H9 (cell line): ENCODE data around the gene APRT. TPM values are rescaled to one million over a fixed set of nuclear protein-coding genes. Genes with fewer than 3 reads are reported as not detected.

Experiments used
- DNase-seq: peaks from one replicate; pipeline ENCODE4 v3.0.0-alpha.2; 2017
- H2AFZ ChIP-seq: one replicate; pipeline ENCODE4 v1.6.1; 2013; ENCODE audit warnings: mild to moderate bottlenecking, low read length, control low read depth, moderate library complexity
- H2AK5ac ChIP-seq: 2 replicates; pipeline ENCODE4 v1.6.1; 2013; ENCODE audit warnings: low read length, control low read depth, mixed read lengths; ENCODE audit not compliant: insufficient read length
- H2BK120ac ChIP-seq: one replicate; pipeline ENCODE4 v1.6.1; 2013; ENCODE audit warnings: low read depth, mild to moderate bottlenecking, low read length, control low read depth, inconsistent platforms; ENCODE audit not compliant: poor library complexity, severe bottlenecking
- H2BK12ac ChIP-seq: 2 replicates; pipeline ENCODE4 v1.6.1; 2013; ENCODE audit warnings: low read length, control low read depth, mixed read lengths, low read depth; ENCODE audit not compliant: insufficient read length
- H2BK15ac ChIP-seq: 2 replicates; pipeline ENCODE4 v1.6.1; 2013; ENCODE audit warnings: low read depth, low read length, control low read depth
- H2BK20ac ChIP-seq: one replicate; pipeline ENCODE4 v1.6.1; 2013; ENCODE audit warnings: low read depth, mild to moderate bottlenecking, low read length, control low read depth, inconsistent platforms; ENCODE audit not compliant: poor library complexity, severe bottlenecking
- H2BK5ac ChIP-seq: 2 replicates; pipeline ENCODE4 v1.6.1; 2013; ENCODE audit warnings: low read length, control low read depth, mixed read lengths; ENCODE audit not compliant: insufficient read length
- H3K14ac ChIP-seq: 2 replicates; pipeline ENCODE4 v1.6.1; 2013; ENCODE audit warnings: low read length, control low read depth; ENCODE audit not compliant: insufficient read depth
- H3K18ac ChIP-seq: 2 replicates; pipeline ENCODE4 v1.6.1; 2013; ENCODE audit warnings: low read depth, mild to moderate bottlenecking, mixed read lengths, low read length, control low read depth; ENCODE audit not compliant: insufficient read length
- H3K23ac ChIP-seq: 2 replicates; pipeline ENCODE4 v1.6.1; 2013; ENCODE audit warnings: low read length, control low read depth, mixed read lengths, low read depth; ENCODE audit not compliant: insufficient read length
- H3K23me2 ChIP-seq: 2 replicates; pipeline ENCODE4 v1.6.1; 2013; ENCODE audit warnings: low read depth, mild to moderate bottlenecking, mixed read lengths, low read length, control low read depth; ENCODE audit not compliant: insufficient read length, poor library complexity, severe bottlenecking
- H3K27ac ChIP-seq: 2 replicates; pipeline ENCODE4 v1.5.1; 2013; ENCODE audit warnings: low read length, control low read depth, mixed read lengths, low read depth; ENCODE audit not compliant: insufficient read length
- H3K27me3 ChIP-seq: 2 replicates; pipeline ENCODE4 v1.6.1; 2013; ENCODE audit warnings: low read length, control low read depth, inconsistent platforms; ENCODE audit not compliant: insufficient read depth
- H3K4ac ChIP-seq: 2 replicates; pipeline ENCODE4 v1.6.1; 2013; ENCODE audit warnings: low read depth, mild to moderate bottlenecking, control low read depth, inconsistent platforms, low read length, moderate library complexity
- H3K4me1 ChIP-seq: 2 replicates; pipeline ENCODE4 v1.6.1; 2013; ENCODE audit warnings: low read length, control low read depth, inconsistent platforms; ENCODE audit not compliant: insufficient read depth
- H3K4me2 ChIP-seq: 2 replicates; pipeline ENCODE4 v1.6.1; 2013; ENCODE audit warnings: low read length, control low read depth, mixed read lengths; ENCODE audit not compliant: insufficient read length, insufficient read depth
- H3K56ac ChIP-seq: 2 replicates; pipeline ENCODE4 v1.6.1; 2013; ENCODE audit warnings: low read depth, mild to moderate bottlenecking, mixed read lengths, low read length, control low read depth; ENCODE audit not compliant: insufficient read length
- H3K79me1 ChIP-seq: 2 replicates; pipeline ENCODE4 v1.6.1; 2013; ENCODE audit warnings: low read depth, mild to moderate bottlenecking, moderate library complexity, low read length, control low read depth, inconsistent platforms; ENCODE audit not compliant: insufficient read depth, poor library complexity, severe bottlenecking
- H3K79me2 ChIP-seq: 2 replicates; pipeline ENCODE4 v1.6.1; 2013; ENCODE audit warnings: low read length, control low read depth, inconsistent platforms; ENCODE audit not compliant: insufficient read depth
- H3K9ac ChIP-seq: 2 replicates; pipeline ENCODE4 v1.6.1; 2013; ENCODE audit warnings: low read length, control low read depth, mixed read lengths; ENCODE audit not compliant: insufficient read length; ENCODE audit errors: extremely low read depth
- H3K9me3 ChIP-seq: one replicate; pipeline ENCODE4 v1.6.1; 2013; ENCODE audit warnings: low read depth, low read length, inconsistent platforms; ENCODE audit not compliant: control insufficient read depth
- H3T11ph ChIP-seq: one replicate; pipeline ENCODE4 v1.6.1; 2013; ENCODE audit warnings: mild to moderate bottlenecking, low read length, control low read depth, inconsistent platforms
- H4K20me1 ChIP-seq: one replicate; pipeline ENCODE4 v1.6.1; 2013; ENCODE audit not compliant: control insufficient read depth, insufficient read length, insufficient read depth
- H4K5ac ChIP-seq: 2 replicates; pipeline ENCODE4 v1.6.1; 2013; ENCODE audit warnings: low read depth, mild to moderate bottlenecking, mixed read lengths, low read length, control low read depth; ENCODE audit not compliant: insufficient read length
- H4K8ac ChIP-seq: replicated peaks from 2 replicates; pipeline ENCODE4 v1.6.1; 2013; ENCODE audit warnings: low read length, control low read depth, mixed read lengths, low read depth; ENCODE audit not compliant: insufficient read length
- H4K91ac ChIP-seq: 2 replicates; pipeline ENCODE4 v1.6.1; 2013; ENCODE audit warnings: low read depth, mild to moderate bottlenecking, moderate library complexity, mixed read lengths, low read length, control low read depth; ENCODE audit not compliant: insufficient read length
- H3K27ac Mint-ChIP-seq, 3 experiments: 2 replicates in 2 of 3; 3 replicates in 1 of 3; pipeline ENCODE4 v1.8.0; 2020 to 2021; ENCODE audit warnings: mixed read lengths in 3 of 3, mild to moderate bottlenecking in 1 of 3, moderate library complexity in 1 of 3
- H3K27me3 Mint-ChIP-seq: 2 replicates; pipeline ENCODE4 v1.8.0; 2021; ENCODE audit warnings: low read depth, mild to moderate bottlenecking, moderate library complexity, mixed read lengths
- H3K36me3 Mint-ChIP-seq, 3 experiments: 2 replicates in 2 of 3; 3 replicates in 1 of 3; pipeline ENCODE4 v1.8.0; 2020 to 2021; ENCODE audit warnings: low read depth in 3 of 3, mixed read lengths in 3 of 3; ENCODE audit not compliant: insufficient read depth in 1 of 3
- H3K4me1 Mint-ChIP-seq, 2 experiments: 2 replicates each; pipeline ENCODE4 v1.8.0; 2020; ENCODE audit warnings: mixed read lengths in 2 of 2
- H3K4me3 Mint-ChIP-seq, 2 experiments: 2 replicates in 1 of 2; 3 replicates in 1 of 2; pipeline ENCODE4 v1.8.0; 2020 to 2021; ENCODE audit warnings: mild to moderate bottlenecking in 2 of 2, mixed read lengths in 2 of 2, moderate library complexity in 1 of 2
- H3K9me3 Mint-ChIP-seq, 2 experiments: 2 replicates in 1 of 2; 3 replicates in 1 of 2; pipeline ENCODE4 v1.8.0; 2020; ENCODE audit warnings: mild to moderate bottlenecking in 2 of 2, mixed read lengths in 2 of 2, moderate library complexity in 1 of 2
- WGBS: extraction: QIAGEN DNeasy Blood & Tissue Kit; methylation state at CpG from one replicate; pipeline ENCODE4 v1.1.7; 2013; ENCODE audit warnings: missing lambda C conversion rate, low lambda C conversion rate, mixed read lengths; ENCODE audit not compliant: insufficient read length; ENCODE audit errors: extremely low coverage; 5-methylcytosine and 5-hydroxymethylcytosine counted together
- total RNA-seq: library from RNA; stranded (reverse); gene quantifications from 2 replicates; pipeline ENCODE4 v1.2.1, GENCODE V29; 2021
- TF ChIP-seq, protein P1 (sequence below): fragments of 200-600 bp; sonication (generic); conservative IDR thresholded peaks from 3 replicates; pipeline ENCODE4 v1.8.0; 2021; ENCODE audit warnings: antibody characterized with exemption, mild to moderate bottlenecking

APRT gene
- total RNA-seq, 1 experiment from 2014 or later, result 246 TPM

DNA sequence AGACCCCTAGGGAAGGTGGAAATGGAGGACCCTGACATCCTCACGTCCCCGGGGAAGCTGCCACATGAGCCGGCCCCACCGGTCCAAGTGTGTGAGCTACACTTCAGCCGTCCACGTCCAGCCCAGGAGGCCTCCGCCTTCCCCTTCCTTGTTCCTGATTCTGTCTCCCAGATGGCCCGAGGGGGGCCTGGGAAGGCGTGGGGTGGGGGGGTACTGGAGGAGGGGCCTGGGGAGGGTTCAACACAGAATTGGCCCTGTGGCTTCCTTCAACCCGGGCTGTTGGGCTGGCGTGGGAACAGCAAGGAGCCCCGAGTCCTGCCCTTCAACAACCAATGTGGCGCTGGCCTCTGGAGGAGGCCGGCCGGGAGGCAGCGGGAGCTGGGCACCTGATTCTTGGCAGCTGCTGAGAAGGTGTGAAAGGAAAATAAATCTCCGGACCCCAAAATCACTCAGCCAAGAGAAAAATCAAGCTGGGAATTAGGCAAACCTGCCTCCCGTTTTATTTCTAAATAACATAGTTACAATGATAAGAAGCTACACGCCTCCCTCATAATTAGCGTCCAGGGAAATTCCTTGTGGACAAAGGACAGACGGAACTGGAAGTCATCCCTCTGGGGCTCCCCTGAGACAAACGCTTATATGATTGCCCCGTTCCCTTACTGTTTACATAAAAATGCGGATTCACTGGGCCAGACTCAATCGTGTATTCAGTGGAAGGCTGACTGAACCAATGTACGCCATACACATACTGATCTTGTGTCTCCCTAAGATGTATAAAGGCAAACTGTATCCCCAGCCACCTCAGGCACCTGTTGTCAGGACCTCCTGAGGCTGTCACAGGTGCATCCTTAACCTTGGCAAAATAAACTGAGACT lies 1.8 kb upstream of the APRT start:
- H3K27me3 ChIP-seq, result no peaks in the 10 kb centered on the region
- no peak overlapping the region for H3T11ph ChIP-seq
- H4K8ac ChIP-seq, result no peak overlapping the region
- H4K91ac ChIP-seq, result no peak overlapping the region
- no peaks in the 10 kb centered on the region; the same call in 1 of the 2 replicates for H3K27me3 Mint-ChIP-seq
- peaks cover 7 to 25% (median 17%) of the 10 kb centered on the region in 3 experiments; a peak in 6 of 7 replicates for H3K36me3 Mint-ChIP-seq
- H3K9ac ChIP-seq, result no peak overlapping the region
- H2AFZ ChIP-seq, result no peak overlapping the region
- no peak overlapping the region for H2AK5ac ChIP-seq
- no peak overlapping the region for H2BK5ac ChIP-seq
- no peaks in the 10 kb centered on the region for H3K4me1 ChIP-seq
- no peak overlapping the region for H2BK20ac ChIP-seq
- H4K5ac ChIP-seq, result no peak overlapping the region
- H2BK120ac ChIP-seq, result no peak overlapping the region
- TF ChIP-seq, protein P1, sequence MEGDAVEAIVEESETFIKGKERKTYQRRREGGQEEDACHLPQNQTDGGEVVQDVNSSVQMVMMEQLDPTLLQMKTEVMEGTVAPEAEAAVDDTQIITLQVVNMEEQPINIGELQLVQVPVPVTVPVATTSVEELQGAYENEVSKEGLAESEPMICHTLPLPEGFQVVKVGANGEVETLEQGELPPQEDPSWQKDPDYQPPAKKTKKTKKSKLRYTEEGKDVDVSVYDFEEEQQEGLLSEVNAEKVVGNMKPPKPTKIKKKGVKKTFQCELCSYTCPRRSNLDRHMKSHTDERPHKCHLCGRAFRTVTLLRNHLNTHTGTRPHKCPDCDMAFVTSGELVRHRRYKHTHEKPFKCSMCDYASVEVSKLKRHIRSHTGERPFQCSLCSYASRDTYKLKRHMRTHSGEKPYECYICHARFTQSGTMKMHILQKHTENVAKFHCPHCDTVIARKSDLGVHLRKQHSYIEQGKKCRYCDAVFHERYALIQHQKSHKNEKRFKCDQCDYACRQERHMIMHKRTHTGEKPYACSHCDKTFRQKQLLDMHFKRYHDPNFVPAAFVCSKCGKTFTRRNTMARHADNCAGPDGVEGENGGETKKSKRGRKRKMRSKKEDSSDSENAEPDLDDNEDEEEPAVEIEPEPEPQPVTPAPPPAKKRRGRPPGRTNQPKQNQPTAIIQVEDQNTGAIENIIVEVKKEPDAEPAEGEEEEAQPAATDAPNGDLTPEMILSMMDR, result no peak
- no peaks in the 10 kb centered on the region for H3K9me3 ChIP-seq
- H3K4me2 ChIP-seq, result no peak overlapping the region
- peaks cover 9% of the 10 kb centered on the region for H3K23me2 ChIP-seq
- no peak overlapping the region for H3K14ac ChIP-seq
- H3K18ac ChIP-seq, result no peak overlapping the region
- WGBS, result no CpG with 5 or more reads among the region's 26 CpGs
- no peak overlapping the region for H3K56ac ChIP-seq
- no peak overlapping the region for H3K23ac ChIP-seq
- peaks cover 3% of the 10 kb centered on the region; the same call in 1 of the 2 replicates for H3K79me2 ChIP-seq
- no peak for DNase-seq
- peaks cover 3% of the 10 kb centered on the region for H4K20me1 ChIP-seq
- no peaks in the 10 kb centered on the region for H3K9me3 Mint-ChIP-seq
- H3K4me3 Mint-ChIP-seq, result peak overlapping the region; percentile 24 to 40; a peak in 3 of 5 replicates
- no peak overlapping the region for H3K4ac ChIP-seq
- no peak overlapping the region for H2BK12ac ChIP-seq
- peaks cover 6 to 10% of the 10 kb centered on the region in 2 experiments for H3K4me1 Mint-ChIP-seq
- no peaks in the 10 kb centered on the region for H3K79me1 ChIP-seq
- no peak overlapping the region for H2BK15ac ChIP-seq
- no peak overlapping the region for H3K27ac ChIP-seq
- no peak overlapping the region for H3K27ac Mint-ChIP-seq
